Measurements from ENCODE around the gene PHIP. TPM values are rescaled to one million over a fixed set of nuclear protein-coding genes. Genes with fewer than 3 reads are reported as not detected.
A peak's percentile ranks its signal among the peaks of the same experiment; 100 is the strongest.

PHIP gene
- total and polyA plus RNA-seq, 2 donors from 2014 or later: 4.8 to 30.6 TPM

- DNase-seq (no peak), FAIRE-seq (peak; percentile 83)
- intact Hi-C loops (cut with DNase I): no loop called here
- H3K9me3 ChIP-seq (ENCODE audit: control insufficient read depth in 2 of 3, insufficient read depth in 1 of 3, low read length in 3 of 3): no peaks in the 10 kb centered on the region
- no peak overlapping the region for H3K9ac ChIP-seq (ENCODE audit: low read length in 3 of 3)
- H3K27ac ChIP-seq (ENCODE audit: low read depth in 2 of 2, low read length in 2 of 2): no peak overlapping the region
- no peak overlapping the region for H3K4me3 ChIP-seq (ENCODE audit: low read length in 3 of 3)
- peaks cover 0 to 4% (median 0%) of the 10 kb centered on the region in 3 donors for H3K36me3 ChIP-seq (ENCODE audit: control insufficient read depth in 2 of 3, insufficient read depth in 3 of 3, low read length in 3 of 3)
- no peaks in the 10 kb centered on the region for H3K27me3 ChIP-seq (ENCODE audit: control insufficient read depth, insufficient read depth, low read length)
- TF ChIP-seq CTCF (IDR thresholded peaks at IDR 0.05; ENCODE audit: borderline replicate concordance, extremely low read depth, insufficient read depth): no peak
- no peaks in the 10 kb centered on the region for H3K4me1 ChIP-seq (ENCODE audit: control insufficient read depth in 2 of 3, insufficient read depth in 2 of 3, low read depth in 1 of 3, low read length in 3 of 3)
These were observed 47.5 kb downstream of the PHIP start for GRCh38 chr6:79030511-79030910.

GRCh38 chr6:79030023-79030422 is 48.0 kb downstream of the PHIP start:
- H3K9ac ChIP-seq (ENCODE audit: low read length in 3 of 3): no peak overlapping the region
- H3K4me3 ChIP-seq (ENCODE audit: low read length in 3 of 3): peak overlapping the region in 1 of 3 donors; percentile 15
- no peaks in the 10 kb centered on the region for H3K9me3 ChIP-seq (ENCODE audit: control insufficient read depth in 2 of 3, insufficient read depth in 1 of 3, low read length in 3 of 3)
- no peak for TF ChIP-seq CTCF (IDR thresholded peaks at IDR 0.05; ENCODE audit: borderline replicate concordance, extremely low read depth, insufficient read depth)
- peaks cover 0 to 4% (median 0%) of the 10 kb centered on the region in 3 donors for H3K36me3 ChIP-seq (ENCODE audit: control insufficient read depth in 2 of 3, insufficient read depth in 3 of 3, low read length in 3 of 3)
- intact Hi-C loops (cut with DNase I): no loop called here
- no peak overlapping the region for H3K27ac ChIP-seq (ENCODE audit: low read depth in 2 of 2, low read length in 2 of 2)
- no peak for FAIRE-seq
- no peaks in the 10 kb centered on the region for H3K4me1 ChIP-seq (ENCODE audit: control insufficient read depth in 2 of 3, insufficient read depth in 2 of 3, low read depth in 1 of 3, low read length in 3 of 3)
- no peaks in the 10 kb centered on the region for H3K27me3 ChIP-seq (ENCODE audit: control insufficient read depth, insufficient read depth, low read length)
- DNase-seq: no peak

GRCh38 chr6:79028641-79029314 is 49.3 kb downstream of the PHIP start:
- TF ChIP-seq CTCF (IDR thresholded peaks at IDR 0.05; ENCODE audit: borderline replicate concordance, extremely low read depth, insufficient read depth): no peak
- peak; percentile 39 for FAIRE-seq

More at GRCh38 chr6:79028641-79029314, 49.3 kb downstream of the PHIP start:
- Histone ChIP-seq H3K9ac (ENCODE audit: low read length in 3 of 3) (no peak overlapping the region), H3K9me3 (ENCODE audit: control insufficient read depth in 2 of 3, insufficient read depth in 1 of 3, low read length in 3 of 3) (no peaks in the 10 kb centered on the region), H3K27ac (ENCODE audit: low read depth in 2 of 2, low read length in 2 of 2) (no peak overlapping the region), H3K4me3 (ENCODE audit: low read length in 3 of 3) (no peak overlapping the region), H3K4me1 (ENCODE audit: control insufficient read depth in 2 of 3, insufficient read depth in 2 of 3, low read depth in 1 of 3, low read length in 3 of 3) (no peaks in the 10 kb centered on the region), H3K27me3 (ENCODE audit: control insufficient read depth, insufficient read depth, low read length) (no peaks in the 10 kb centered on the region), H3K36me3 (ENCODE audit: control insufficient read depth in 2 of 3, insufficient read depth in 3 of 3, low read length in 3 of 3) (peaks cover 0 to 4% (median 0%) of the 10 kb centered on the region in 3 donors)
- DNase-seq: no peak
- intact Hi-C loops (cut with DNase I): no loop called here
